ENCODE measurements around the gene ANKAR. TPM values are rescaled to one million over a fixed set of nuclear protein-coding genes. Genes with fewer than 3 reads are reported as not detected.

The ANKAR gene, protein sequence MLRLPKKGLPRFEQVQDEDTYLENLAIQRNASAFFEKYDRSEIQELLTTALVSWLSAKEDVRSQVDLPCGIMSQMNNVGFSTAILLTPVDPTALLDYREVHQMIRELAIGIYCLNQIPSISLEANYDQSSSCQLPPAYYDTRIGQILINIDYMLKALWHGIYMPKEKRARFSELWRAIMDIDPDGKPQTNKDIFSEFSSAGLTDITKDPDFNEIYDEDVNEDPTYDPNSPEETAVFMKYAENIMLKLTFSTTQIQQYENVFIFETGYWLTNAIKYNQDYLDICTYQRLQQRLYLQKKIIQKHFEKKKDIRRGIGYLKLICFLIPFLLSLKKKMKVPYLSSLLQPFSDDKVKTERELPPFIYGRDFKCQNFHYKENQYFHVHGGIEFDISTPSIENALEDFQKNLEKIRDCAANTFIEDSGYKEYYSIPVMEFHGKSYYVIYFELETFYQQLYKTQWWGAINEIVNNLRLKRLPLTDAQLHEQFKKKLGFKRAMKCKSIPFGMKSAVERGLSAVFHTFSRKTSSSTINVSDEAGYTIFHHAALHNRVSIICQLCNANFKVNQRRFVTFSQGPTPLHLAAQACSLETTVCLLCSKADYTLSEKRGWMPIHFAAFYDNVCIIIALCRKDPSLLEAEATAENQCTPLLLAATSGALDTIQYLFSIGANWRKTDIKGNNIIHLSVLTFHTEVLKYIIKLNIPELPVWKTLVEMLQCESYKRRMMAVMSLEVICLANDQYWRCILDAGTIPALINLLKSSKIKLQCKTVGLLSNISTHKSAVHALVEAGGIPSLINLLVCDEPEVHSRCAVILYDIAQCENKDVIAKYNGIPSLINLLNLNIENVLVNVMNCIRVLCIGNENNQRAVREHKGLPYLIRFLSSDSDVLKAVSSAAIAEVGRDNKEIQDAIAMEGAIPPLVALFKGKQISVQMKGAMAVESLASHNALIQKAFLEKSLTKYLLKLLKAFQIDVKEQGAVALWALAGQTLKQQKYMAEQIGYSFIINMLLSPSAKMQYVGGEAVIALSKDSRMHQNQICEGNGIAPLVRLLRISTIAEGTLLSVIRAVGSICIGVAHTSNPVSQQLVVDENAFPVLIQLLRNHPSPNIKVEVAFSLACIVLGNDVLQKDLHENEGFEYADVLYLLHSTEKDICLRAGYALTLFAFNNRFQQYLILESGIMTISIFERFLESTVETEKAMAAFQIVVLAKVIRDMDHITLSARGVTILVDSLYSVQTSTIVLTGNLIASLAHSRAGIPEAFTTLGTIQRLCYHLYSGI (N-terminal part only)
- 1 to 10 TPM; 3.0 to 4.5 TPM for total RNA-seq

DNA sequence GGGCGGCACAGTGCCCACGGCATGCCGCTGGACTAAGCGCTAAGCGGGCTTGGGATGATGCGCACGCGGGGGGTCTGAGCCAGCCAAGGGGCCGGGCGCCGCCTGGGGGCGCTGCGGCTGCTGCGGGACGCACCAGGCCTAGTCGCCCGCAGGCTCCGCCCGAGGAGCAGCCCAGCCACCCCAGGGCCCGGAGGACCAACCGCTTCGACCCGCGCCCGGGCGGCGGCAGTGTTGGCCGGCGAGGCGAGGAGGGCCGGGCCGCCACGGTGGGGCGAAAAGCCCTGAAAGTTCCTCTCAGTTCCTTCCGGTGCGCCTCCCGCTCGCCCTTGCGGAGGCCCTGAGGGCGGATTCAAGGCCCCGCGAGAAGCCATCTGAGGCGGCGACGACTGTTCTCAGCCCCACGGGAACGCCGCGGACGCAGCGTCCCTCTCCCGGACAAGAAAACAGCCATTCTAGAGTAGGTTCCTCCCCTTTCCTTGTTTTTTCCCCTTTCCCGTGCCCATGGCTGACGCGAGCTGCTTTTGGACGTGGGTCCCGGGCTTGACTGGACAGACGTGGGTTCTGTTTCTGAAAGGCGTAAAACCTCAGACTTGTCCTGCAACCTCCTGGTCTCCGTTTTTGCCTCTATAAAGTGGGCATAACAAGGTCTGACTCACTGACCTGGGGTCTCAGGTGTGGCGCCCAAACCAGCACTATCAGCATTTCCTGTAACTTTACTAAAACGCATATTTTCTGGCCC lies at the start of gene ANKAR:
Gene ANKAR (plus strand): TSS at position 297 of the 739 bp plus-strand sequence. CDS start 1,821 bp downstream, outside the sequence.

GRCh38 chr2:189661148-189661956 lies 13.1 kb upstream of the ANKAR start, which contains the start of gene ASNSD1:
ASNSD1 (plus strand) TSS chr2:189661459; CDS start chr2:189666133, 4,674 bp downstream.

Other genes with a start within 250 kb of the ANKAR start
- 10 to 100 TPM; 35.1 to 42.6 TPM for gene WDR75, start 233.2 kb upstream of the ANKAR start, total RNA-seq
- gene SLC40A1, start 93.9 kb upstream of the ANKAR start, total RNA-seq = not detected
- 10 to 100 TPM; 45.4 to 59.9 TPM for gene ASNSD1, start 13.2 kb upstream of the ANKAR start, total RNA-seq
- 10 to 100 TPM; 17.2 to 19.3 TPM for gene OSGEPL1, start 88.1 kb downstream of the ANKAR start, total RNA-seq
- 10 to 100 TPM; 39.9 to 46.0 TPM for gene ORMDL1, start 109.7 kb downstream of the ANKAR start, total RNA-seq
- 10 to 100 TPM; 16.5 to 17.0 TPM for gene PMS1, start 109.8 kb downstream of the ANKAR start, total RNA-seq